HG03575 (cell line): ENCODE data around the gene C14orf119.

Source experiments
- ATAC-seq: cut with Tn5 transposase; IDR thresholded peaks from one replicate; pipeline ENCODE4 v1.9.1; 2021; ENCODE audit not compliant: unreplicated experiment, insufficient number of reproducible peaks, low FRiP score; ENCODE audit errors: extremely low read depth

C14orf119 gene, protein sequence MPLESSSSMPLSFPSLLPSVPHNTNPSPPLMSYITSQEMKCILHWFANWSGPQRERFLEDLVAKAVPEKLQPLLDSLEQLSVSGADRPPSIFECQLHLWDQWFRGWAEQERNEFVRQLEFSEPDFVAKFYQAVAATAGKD

DNA sequence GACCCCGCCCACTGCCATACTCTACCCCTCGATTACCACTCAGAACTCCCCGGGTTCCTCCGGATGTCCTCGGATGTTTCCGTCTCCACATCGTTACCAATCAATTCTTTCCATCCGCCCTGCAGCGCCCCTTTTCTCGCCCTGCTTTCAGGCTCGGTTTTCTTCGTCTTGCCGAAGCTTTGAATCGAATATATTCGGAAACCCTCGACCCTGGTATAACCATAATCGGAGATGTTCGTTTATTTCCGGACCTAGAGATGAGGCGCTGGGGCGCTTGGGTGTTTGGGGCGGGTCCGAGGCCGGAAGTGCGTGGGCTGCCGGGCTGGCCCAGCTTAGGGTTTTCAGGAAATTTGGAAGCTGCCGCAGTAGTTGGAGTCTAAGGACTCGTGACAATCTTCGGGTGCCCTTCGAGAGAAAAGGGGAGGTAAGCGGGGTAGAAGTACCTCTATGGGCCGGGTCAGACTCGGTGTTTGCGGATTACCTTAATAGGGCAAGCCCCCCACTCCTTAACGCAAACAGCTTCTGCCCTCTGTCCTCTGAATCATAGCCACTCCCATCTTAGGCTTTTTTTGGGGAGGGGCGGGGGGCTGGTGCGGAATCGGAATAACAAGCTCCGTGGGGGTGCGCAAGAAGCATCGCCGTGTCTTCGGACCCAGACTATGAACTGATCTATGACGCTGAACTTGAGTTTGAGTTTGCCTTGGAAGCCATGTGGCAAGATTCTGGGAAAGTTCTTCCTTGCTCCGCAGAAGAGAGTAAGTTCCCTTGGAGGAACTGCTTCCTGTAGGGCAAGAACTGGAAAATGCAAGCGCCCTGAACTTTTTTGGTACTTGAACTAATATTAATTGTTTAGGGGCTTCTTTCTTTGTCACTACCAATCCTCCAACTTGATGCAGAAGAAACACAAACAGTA, at the start of gene C14orf119:
Gene C14orf119, plus strand, starts transcription at position 310 of the 913 bp plus-strand sequence. CDS start 2,154 bp downstream, outside the sequence.
- peak; percentile 84 for ATAC-seq

GRCh38 chr14:23047034-23047634, 48.2 kb upstream of the C14orf119 start:
- no peak for ATAC-seq

DNA sequence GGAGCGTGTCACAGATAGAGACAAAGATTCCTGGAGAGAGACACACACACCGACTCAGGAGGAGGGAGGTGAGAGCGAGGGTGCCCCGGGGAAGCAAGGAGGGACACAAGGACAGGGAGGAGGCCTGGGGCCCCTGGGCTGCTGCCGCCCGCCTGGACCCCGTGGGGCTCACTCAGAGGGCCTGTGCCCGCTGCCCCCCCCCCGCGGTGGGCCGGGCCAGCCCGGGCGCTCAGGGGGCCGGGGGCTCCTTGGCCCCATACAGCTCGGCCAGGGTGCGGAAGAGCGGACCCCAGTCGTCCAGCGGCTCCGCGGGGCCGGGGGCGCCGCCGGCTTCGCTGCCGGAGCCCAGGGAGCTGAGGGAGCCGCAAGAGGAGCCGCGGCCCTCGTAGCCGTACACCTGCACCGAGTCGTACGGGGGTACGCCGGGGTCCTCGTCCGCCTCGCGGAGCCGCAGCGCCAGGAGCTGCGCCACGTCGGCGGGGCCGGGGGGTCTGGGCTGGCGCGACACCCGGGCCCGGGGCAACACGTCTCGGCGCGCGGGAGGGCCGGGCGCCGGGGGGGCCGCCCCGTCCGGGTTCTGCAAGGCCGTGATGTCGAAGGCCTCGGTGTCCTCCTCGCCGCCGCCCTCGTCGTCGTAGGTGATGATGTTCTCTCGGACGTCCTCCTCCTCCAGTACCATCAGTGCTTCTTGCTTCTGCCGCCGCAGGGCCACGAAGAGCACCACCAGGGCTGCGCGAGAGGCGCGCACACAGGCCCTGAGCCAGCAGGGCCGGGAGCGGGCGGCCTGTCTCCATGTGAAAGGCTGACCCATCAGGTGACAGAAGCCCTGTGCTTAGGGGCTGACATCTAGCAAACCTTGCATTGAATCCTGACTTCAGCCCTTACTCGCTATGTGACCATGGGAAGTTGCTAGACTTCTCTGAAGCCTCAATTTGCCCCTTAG, 47.3 kb upstream of the C14orf119 start:
- ATAC-seq: no peak

GRCh38 chr14:23049011-23049410, 46.3 kb upstream of the C14orf119 start:
- ATAC-seq: no peak

DNA sequence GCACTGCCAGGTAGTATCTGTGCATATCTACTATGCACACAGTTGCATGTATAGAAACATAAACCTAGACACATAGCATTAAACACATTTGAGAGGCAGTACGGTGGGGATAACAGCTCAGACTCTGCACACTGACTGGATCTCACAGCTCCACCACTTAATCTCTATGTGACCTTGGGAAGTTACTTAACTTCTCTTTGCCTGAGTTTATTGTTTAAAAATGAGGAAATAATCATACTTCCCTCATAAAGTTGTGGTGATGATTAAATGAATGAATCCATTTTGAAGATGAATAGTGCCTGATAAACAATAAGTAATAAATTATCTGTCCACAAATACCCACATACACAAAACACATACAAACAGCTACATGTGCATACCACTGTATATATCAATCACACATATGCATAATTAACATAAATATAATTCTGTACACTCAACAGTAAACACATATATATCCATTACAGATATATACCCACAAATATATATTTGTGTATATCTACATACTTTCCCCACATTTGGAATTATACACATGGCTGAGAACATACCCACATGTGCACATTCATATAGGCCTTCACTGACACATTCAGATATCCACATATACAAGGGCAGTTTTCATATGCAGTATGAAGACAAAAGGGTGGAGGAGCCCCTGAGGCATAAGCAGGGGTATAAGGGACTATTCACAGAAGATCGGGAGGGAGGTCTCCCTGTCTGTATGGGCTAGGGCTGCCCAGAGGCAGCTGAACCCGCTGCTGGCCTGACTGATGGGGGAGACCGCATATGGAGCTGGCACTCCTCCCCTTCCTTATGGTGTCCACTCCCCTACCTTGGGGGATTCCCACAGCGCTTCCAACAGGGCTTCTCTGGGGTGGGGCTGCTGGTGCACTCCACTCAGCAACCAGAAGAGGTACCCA, 43.9 kb upstream of the C14orf119 start:
- ATAC-seq: no peak

- no peak for ATAC-seq
Observed at GRCh38 chr14:23052182-23052623, 43.1 kb upstream of the C14orf119 start.

GRCh38 chr14:23052671-23053070, 42.6 kb upstream of the C14orf119 start:
- ATAC-seq: no peak

DNA sequence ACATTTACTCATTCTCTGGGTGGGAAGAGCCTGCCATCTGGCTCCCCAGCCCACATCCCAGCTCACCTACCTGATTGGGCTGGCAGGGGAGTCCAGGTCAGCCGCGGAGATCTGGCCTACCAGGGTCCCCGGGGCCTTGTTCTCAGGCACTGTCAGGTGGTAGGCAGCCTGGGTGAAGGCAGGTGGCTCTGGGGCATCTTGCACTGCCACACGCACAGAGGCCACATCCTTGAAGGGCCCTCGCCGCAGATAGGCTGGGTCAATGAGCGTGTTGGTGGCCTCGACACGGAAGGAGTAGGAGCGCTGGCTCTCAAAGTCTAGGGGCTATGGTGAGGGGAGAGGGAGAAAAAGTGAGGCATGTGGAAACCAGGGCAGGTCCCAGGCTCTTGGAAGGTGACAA, 41.9 kb upstream of the C14orf119 start:
- no peak for ATAC-seq

- no peak for ATAC-seq
Observed at GRCh38 chr14:23054000-23054811, 41.1 kb upstream of the C14orf119 start.

GRCh38 chr14:23055147-23055550, 40.2 kb upstream of the C14orf119 start:
- ATAC-seq: no peak

GRCh38 chr14:23055621-23056144, 39.6 kb upstream of the C14orf119 start:
- ATAC-seq: no peak

DNA sequence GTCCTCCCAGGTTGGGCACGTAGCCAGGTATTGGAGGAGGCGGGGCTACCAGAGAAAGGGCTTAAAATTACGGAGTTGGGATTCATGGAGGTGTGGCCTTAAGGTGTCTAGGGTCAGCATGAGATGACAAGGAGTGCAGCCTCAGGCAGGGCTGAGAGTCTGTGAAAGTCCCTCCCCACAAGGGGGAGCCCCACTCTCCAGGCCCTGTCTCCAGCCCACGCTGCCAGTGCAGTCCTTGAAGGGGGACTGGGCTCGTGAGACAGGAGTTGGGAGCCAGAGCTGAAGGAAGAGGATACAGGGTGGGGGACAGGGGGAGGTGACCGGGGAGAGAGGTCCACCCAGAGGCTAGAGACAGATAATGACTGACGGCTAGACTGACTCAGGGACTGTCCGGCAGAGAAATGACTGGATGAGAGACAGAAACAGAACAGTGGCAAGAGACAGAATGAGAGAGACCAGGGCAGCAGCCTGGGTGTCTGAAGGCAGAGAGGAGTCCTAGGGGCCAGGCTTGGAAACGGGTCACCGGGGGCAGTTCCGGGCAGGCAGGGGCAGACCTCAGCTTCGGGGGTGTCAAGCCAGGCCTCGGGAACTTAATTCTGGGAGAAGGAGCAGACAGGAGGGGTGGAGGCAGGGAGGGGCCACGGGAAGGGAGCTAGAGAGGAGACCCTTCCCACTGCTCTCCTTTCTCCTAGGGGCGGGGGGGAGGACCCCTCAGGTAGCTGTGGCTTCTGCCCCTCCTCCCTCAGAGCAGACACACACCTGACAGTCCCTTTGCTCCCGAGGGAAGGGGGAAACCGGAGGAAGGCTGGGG, 39.0 kb upstream of the C14orf119 start:
- no peak for ATAC-seq

GRCh38 chr14:23056956-23057756, 38.1 kb upstream of the C14orf119 start, which contains the start of gene CDH24:
CDH24 (minus strand) TSS chr14:23057520; CDS start chr14:23055733, 1,787 bp downstream.
- no peak for ATAC-seq

- ATAC-seq: no peak
Observed at GRCh38 chr14:23057757-23058653, 37.3 kb upstream of the C14orf119 start.
